Adipocyte (in vitro differentiated cells): ENCODE results near the gene GNB1.

Source experiments
- DNase-seq: peaks from one replicate; pipeline ENCODE4 v3.0.0-alpha.2; 2015; ENCODE audit warnings: low read depth
- H3K27me3 ChIP-seq: replicated peaks from 2 replicates; pipeline ENCODE4 v1.7.0; 2013; ENCODE audit warnings: mild to moderate bottlenecking, low read length, moderate library complexity; ENCODE audit not compliant: control insufficient read depth, insufficient read depth
- H3K36me3 ChIP-seq: 2 replicates; pipeline ENCODE4 v1.7.0; 2013; ENCODE audit warnings: low read length, mild to moderate bottlenecking, moderate library complexity; ENCODE audit not compliant: control insufficient read depth, insufficient read depth, severe bottlenecking
- H3K4me1 ChIP-seq: 2 replicates; pipeline ENCODE4 v1.7.0; 2013; ENCODE audit warnings: mild to moderate bottlenecking, low read length, moderate library complexity; ENCODE audit not compliant: control insufficient read depth, insufficient read depth
- H3K4me3 ChIP-seq: 2 replicates; pipeline ENCODE4 v1.7.0; 2013; ENCODE audit warnings: mild to moderate bottlenecking, low read length, moderate library complexity
- H3K9ac ChIP-seq: 2 replicates; pipeline ENCODE4 v1.7.0; 2013; ENCODE audit warnings: mild to moderate bottlenecking, low read length, moderate library complexity
- H3K9me3 ChIP-seq: 2 replicates; pipeline ENCODE4 v1.7.0; 2013; ENCODE audit warnings: mild to moderate bottlenecking, low read length, moderate library complexity; ENCODE audit not compliant: control insufficient read depth

Gene GNB1

GRCh38 chr1:1825217-1825616, 65.7 kb downstream of the GNB1 start:
- H3K27me3 ChIP-seq = no peaks in the 10 kb centered on the region
- no peak overlapping the region for H3K4me3 ChIP-seq
- no peak for DNase-seq
- no peaks in the 10 kb centered on the region for H3K9me3 ChIP-seq
- peaks cover 56% of the 10 kb centered on the region for H3K36me3 ChIP-seq
- no peak overlapping the region for H3K9ac ChIP-seq
- H3K4me1 ChIP-seq = peaks cover 12% of the 10 kb centered on the region

GRCh38 chr1:1819762-1820161, 71.1 kb downstream of the GNB1 start:
- H3K36me3 ChIP-seq = peaks cover 70% of the 10 kb centered on the region

GRCh38 chr1:1817221-1817620, 73.7 kb downstream of the GNB1 start:
- H3K27me3 ChIP-seq = no peaks in the 10 kb centered on the region
- H3K36me3 ChIP-seq = peaks cover 72% of the 10 kb centered on the region
- no peaks in the 10 kb centered on the region for H3K4me1 ChIP-seq
- H3K9me3 ChIP-seq = no peaks in the 10 kb centered on the region
- DNase-seq = no peak
- no peak overlapping the region for H3K4me3 ChIP-seq
- no peak overlapping the region for H3K9ac ChIP-seq

More at GRCh38 chr1:1819762-1820161, 71.1 kb downstream of the GNB1 start:
- no peaks in the 10 kb centered on the region for H3K4me1 ChIP-seq
- H3K4me3 ChIP-seq = no peak overlapping the region
- DNase-seq = no peak
- H3K9me3 ChIP-seq = no peaks in the 10 kb centered on the region
- no peaks in the 10 kb centered on the region for H3K27me3 ChIP-seq
- H3K9ac ChIP-seq = no peak overlapping the region

GRCh38 chr1:1815606-1816281, 75.1 kb downstream of the GNB1 start:
- H3K36me3 ChIP-seq = peaks cover 63% of the 10 kb centered on the region
- no peak for DNase-seq

GRCh38 chr1:1809489-1809888, 81.4 kb downstream of the GNB1 start:
- Histone ChIP-seq H3K4me1 (peaks cover 15% of the 10 kb centered on the region), H3K27me3 (no peaks in the 10 kb centered on the region), H3K9ac (no peak overlapping the region), H3K4me3 (no peak overlapping the region), H3K36me3 (peaks cover 70% of the 10 kb centered on the region), H3K9me3 (no peaks in the 10 kb centered on the region)
- DNase-seq = no peak

More at GRCh38 chr1:1815606-1816281, 75.1 kb downstream of the GNB1 start:
- Histone ChIP-seq H3K4me3 (no peak overlapping the region), H3K9me3 (no peaks in the 10 kb centered on the region), H3K27me3 (no peaks in the 10 kb centered on the region), H3K9ac (no peak overlapping the region), H3K4me1 (no peaks in the 10 kb centered on the region)

GRCh38 chr1:1808206-1808605, 82.7 kb downstream of the GNB1 start:
- Histone ChIP-seq H3K27me3 (no peaks in the 10 kb centered on the region), H3K4me3 (no peak overlapping the region), H3K9me3 (no peaks in the 10 kb centered on the region), H3K36me3 (peaks cover 67% of the 10 kb centered on the region), H3K4me1 (peaks cover 15% of the 10 kb centered on the region), H3K9ac (no peak overlapping the region)
- DNase-seq = no peak

GRCh38 chr1:1806890-1807289, 84.0 kb downstream of the GNB1 start:
- peaks cover 67% of the 10 kb centered on the region for H3K36me3 ChIP-seq
- no peak overlapping the region for H3K4me3 ChIP-seq
- DNase-seq = peak; percentile 24
- peaks cover 15% of the 10 kb centered on the region for H3K4me1 ChIP-seq
- H3K9ac ChIP-seq = no peak overlapping the region
- H3K9me3 ChIP-seq = no peaks in the 10 kb centered on the region
- no peaks in the 10 kb centered on the region for H3K27me3 ChIP-seq

- DNase-seq = no peak
- peaks cover 74% of the 10 kb centered on the region for H3K36me3 ChIP-seq
- no peaks in the 10 kb centered on the region for H3K27me3 ChIP-seq
- H3K4me3 ChIP-seq = no peak overlapping the region
- H3K4me1 ChIP-seq = peaks cover 15% of the 10 kb centered on the region
- H3K9me3 ChIP-seq = no peaks in the 10 kb centered on the region
- H3K9ac ChIP-seq = no peak overlapping the region
These were observed 86.6 kb downstream of the GNB1 start for GRCh38 chr1:1804301-1804700.

- peaks cover 75% of the 10 kb centered on the region for H3K36me3 ChIP-seq
- no peaks in the 10 kb centered on the region for H3K27me3 ChIP-seq
- H3K4me3 ChIP-seq = no peak overlapping the region
- peaks cover 15% of the 10 kb centered on the region for H3K4me1 ChIP-seq
- no peak overlapping the region for H3K9ac ChIP-seq
- DNase-seq = no peak
- H3K9me3 ChIP-seq = no peaks in the 10 kb centered on the region
These were observed 88.0 kb downstream of the GNB1 start for GRCh38 chr1:1802871-1803270.

GRCh38 chr1:1799716-1800115, 91.2 kb downstream of the GNB1 start:
- H3K9me3 ChIP-seq = no peaks in the 10 kb centered on the region
- H3K4me3 ChIP-seq = no peak overlapping the region
- H3K4me1 ChIP-seq = no peaks in the 10 kb centered on the region
- no peak for DNase-seq
- peaks cover 89% of the 10 kb centered on the region for H3K36me3 ChIP-seq
- no peak overlapping the region for H3K9ac ChIP-seq
- H3K27me3 ChIP-seq = no peaks in the 10 kb centered on the region

- H3K9ac ChIP-seq = no peak overlapping the region
- H3K4me1 ChIP-seq = no peaks in the 10 kb centered on the region
- peaks cover 91% of the 10 kb centered on the region for H3K36me3 ChIP-seq
- H3K9me3 ChIP-seq = no peaks in the 10 kb centered on the region
- no peak overlapping the region for H3K4me3 ChIP-seq
- DNase-seq = no peak
- no peaks in the 10 kb centered on the region for H3K27me3 ChIP-seq
These were observed 93.1 kb downstream of the GNB1 start for GRCh38 chr1:1797731-1798341.
